Mucosa of rectum (tissue), 2 donors: Measurements from ENCODE around the gene MYH16.
"Not testable (repeated sequence)": the region's sequence is repeated elsewhere in the genome, so short reads cannot be mapped to it uniquely, and the experiment has no call there.

ENCODE experiments used
- H3K27ac ChIP-seq, 2 donors: one replicate each; pipeline ENCODE4 v1.7.0; 2013; ENCODE audit warnings: inconsistent platforms in 2 of 2, low read depth in 2 of 2, low read length in 2 of 2
- H3K27me3 ChIP-seq, 2 donors: one replicate each; pipeline ENCODE4 v1.7.0; 2013; ENCODE audit warnings: low read length in 2 of 2; ENCODE audit not compliant: control insufficient read depth in 2 of 2, insufficient read depth in 2 of 2
- H3K36me3 ChIP-seq, 2 donors: one replicate each; pipeline ENCODE4 v1.7.0; 2013; ENCODE audit warnings: low read length in 2 of 2; ENCODE audit not compliant: control insufficient read depth in 2 of 2, insufficient read depth in 2 of 2
- H3K4me1 ChIP-seq, 2 donors: one replicate each; pipeline ENCODE4 v1.7.0; 2013; ENCODE audit warnings: low read length in 2 of 2, mild to moderate bottlenecking in 1 of 2; ENCODE audit not compliant: control insufficient read depth in 2 of 2, insufficient read depth in 2 of 2
- H3K4me3 ChIP-seq, 2 donors: one replicate each; pipeline ENCODE4 v1.7.0; 2013; ENCODE audit warnings: low read length in 2 of 2
- H3K9ac ChIP-seq, 2 donors: one replicate each; pipeline ENCODE4 v1.7.0; 2013; ENCODE audit warnings: low read length in 2 of 2, low read depth in 1 of 2, mild to moderate bottlenecking in 1 of 2
- H3K9me3 ChIP-seq, 2 donors: one replicate each; pipeline ENCODE4 v1.7.0; 2013; ENCODE audit warnings: low read length in 2 of 2; ENCODE audit not compliant: control insufficient read depth in 2 of 2
- donor health status: healthy.
- donor health status: Normal muscosa, but diverticular disease.

Gene MYH16

GRCh38 chr7:99314504-99314903, 41.9 kb downstream of the MYH16 start:
- Histone ChIP-seq H3K4me1 (peaks cover 3 to 8% of the 10 kb centered on the region in 2 donors), H3K9ac (peak overlapping the region in 1 of 2 donors; percentile 18), H3K4me3 (no peak overlapping the region), H3K27me3 (no peaks in the 10 kb centered on the region), H3K9me3 (no peaks in the 10 kb centered on the region), H3K27ac (peak overlapping the region; percentile 65 to 82), H3K36me3 (no peaks in the 10 kb centered on the region)

GRCh38 chr7:99320371-99320770, 47.7 kb downstream of the MYH16 start:
- H3K9ac ChIP-seq = no peak overlapping the region

GRCh38 chr7:99322659-99323058, 50.0 kb downstream of the MYH16 start:
- H3K4me1 ChIP-seq = peaks cover 12 to 16% of the 10 kb centered on the region in 2 donors
- H3K9ac ChIP-seq, H3K27me3 ChIP-seq, H3K4me3 ChIP-seq, H3K27ac ChIP-seq, H3K9me3 ChIP-seq, H3K36me3 ChIP-seq: not testable (repeated sequence)

More at GRCh38 chr7:99320371-99320770, 47.7 kb downstream of the MYH16 start:
- Histone ChIP-seq H3K36me3 (no peaks in the 10 kb centered on the region), H3K27ac (no peak overlapping the region), H3K4me1 (peaks cover 2 to 4% of the 10 kb centered on the region in 2 donors), H3K9me3 (no peaks in the 10 kb centered on the region), H3K27me3 (no peaks in the 10 kb centered on the region), H3K4me3 (no peak overlapping the region)

- Histone ChIP-seq H3K9ac (no peak overlapping the region), H3K4me3 (no peak overlapping the region), H3K36me3 (peaks cover 0 to 2% of the 10 kb centered on the region in 2 donors)
Observed at GRCh38 chr7:99324559-99324958, 51.9 kb downstream of the MYH16 start.

GRCh38 chr7:99325001-99325493, 52.4 kb downstream of the MYH16 start:
- H3K27ac ChIP-seq = peak overlapping the region; percentile 87 to 94
- H3K36me3 ChIP-seq = peaks cover 0 to 2% of the 10 kb centered on the region in 2 donors
- peak overlapping the region; percentile 94 to 99 for H3K9ac ChIP-seq
- H3K9me3 ChIP-seq = no peaks in the 10 kb centered on the region
- no peaks in the 10 kb centered on the region for H3K27me3 ChIP-seq
- peaks cover 18 to 24% of the 10 kb centered on the region in 2 donors for H3K4me1 ChIP-seq
- H3K4me3 ChIP-seq = peak overlapping the region; percentile 86 to 98

More at GRCh38 chr7:99324559-99324958, 51.9 kb downstream of the MYH16 start:
- peaks cover 18 to 19% of the 10 kb centered on the region in 2 donors for H3K4me1 ChIP-seq
- no peak overlapping the region for H3K27ac ChIP-seq
- no peaks in the 10 kb centered on the region for H3K27me3 ChIP-seq
- no peaks in the 10 kb centered on the region for H3K9me3 ChIP-seq

GRCh38 chr7:99325592-99326407, 53.2 kb downstream of the MYH16 start, which contains the start of gene ARPC1A:
ARPC1A (plus strand) TSS chr7:99325898; CDS start chr7:99333354, 7,456 bp downstream.
- H3K4me1 ChIP-seq = peaks cover 18 to 31% of the 10 kb centered on the region in 2 donors
- peak within 1 kb of the TSS; percentile 94 to 99 for H3K9ac ChIP-seq
- peaks cover 0 to 2% of the 10 kb centered on the region in 2 donors for H3K36me3 ChIP-seq

GRCh38 chr7:99326408-99326782, 53.8 kb downstream of the MYH16 start:
- Histone ChIP-seq H3K9ac (peak overlapping the region; percentile 94 to 99), H3K4me3 (peak overlapping the region; percentile 86 to 98), H3K36me3 (peaks cover 0 to 2% of the 10 kb centered on the region in 2 donors), H3K27ac (peak overlapping the region; percentile 87 to 94), H3K27me3 (no peaks in the 10 kb centered on the region), H3K9me3 (no peaks in the 10 kb centered on the region), H3K4me1 (peaks cover 18 to 36% of the 10 kb centered on the region in 2 donors)

More at GRCh38 chr7:99325592-99326407, 53.2 kb downstream of the MYH16 start, which contains the start of gene ARPC1A:
- no peaks in the 10 kb centered on the region for H3K9me3 ChIP-seq
- H3K27ac ChIP-seq = peak within 1 kb of the TSS; percentile 87 to 94
- no peaks in the 10 kb centered on the region for H3K27me3 ChIP-seq
- peak within 1 kb of the TSS; percentile 86 to 98 for H3K4me3 ChIP-seq

GRCh38 chr7:99330314-99330961, 57.8 kb downstream of the MYH16 start:
- Histone ChIP-seq H3K27ac (peak overlapping the region; percentile 75 to 87), H3K36me3 (peaks cover 13 to 14% of the 10 kb centered on the region in 2 donors), H3K4me1 (peaks cover 14 to 34% of the 10 kb centered on the region in 2 donors), H3K9ac (peak overlapping the region in 1 of 2 donors; percentile 59), H3K4me3 (peak overlapping the region in 1 of 2 donors; percentile 30)
- not testable (repeated sequence) for H3K9me3 ChIP-seq, H3K27me3 ChIP-seq

GRCh38 chr7:99331002-99331401, 58.4 kb downstream of the MYH16 start:
- Histone ChIP-seq H3K4me3 (peak overlapping the region in 1 of 2 donors; percentile 30), H3K27ac (peak overlapping the region; percentile 75 to 87), H3K27me3 (no peaks in the 10 kb centered on the region), H3K36me3 (peaks cover 14 to 15% of the 10 kb centered on the region in 2 donors), H3K9ac (peak overlapping the region in 1 of 2 donors; percentile 48), H3K4me1 (peaks cover 14 to 34% of the 10 kb centered on the region in 2 donors), H3K9me3 (no peaks in the 10 kb centered on the region)

GRCh38 chr7:99339595-99339994, 67.0 kb downstream of the MYH16 start:
- peaks cover 46 to 58% of the 10 kb centered on the region in 2 donors for H3K36me3 ChIP-seq
- no peak overlapping the region for H3K27ac ChIP-seq
- H3K27me3 ChIP-seq = no peaks in the 10 kb centered on the region

More at GRCh38 chr7:99339595-99339994, 67.0 kb downstream of the MYH16 start:
- H3K4me1 ChIP-seq = no peaks in the 10 kb centered on the region
- no peak overlapping the region for H3K9ac ChIP-seq
- no peak overlapping the region for H3K4me3 ChIP-seq
- no peaks in the 10 kb centered on the region for H3K9me3 ChIP-seq
